Osteocyte (in vitro differentiated cells): ENCODE results near the gene AKT1. TPM values are rescaled to one million over a fixed set of nuclear protein-coding genes. Genes with fewer than 3 reads are reported as not detected.

Source experiments
- DNase-seq: peaks from one replicate; pipeline ENCODE4 v3.0.0; 2021; ENCODE audit warnings: mixed read lengths; ENCODE audit not compliant: unreplicated experiment; ENCODE audit errors: extremely low spot score
- H3K27ac Mint-ChIP-seq: one replicate; pipeline ENCODE4 v1.8.0; 2021; ENCODE audit warnings: mild to moderate bottlenecking, mixed read lengths; ENCODE audit not compliant: unreplicated experiment
- H3K27me3 Mint-ChIP-seq: one replicate; pipeline ENCODE4 v1.8.0; 2021; ENCODE audit warnings: mixed read lengths; ENCODE audit not compliant: unreplicated experiment
- H3K36me3 Mint-ChIP-seq: one replicate; pipeline ENCODE4 v1.8.0; 2021; ENCODE audit warnings: mixed read lengths; ENCODE audit not compliant: unreplicated experiment
- H3K4me1 Mint-ChIP-seq: one replicate; pipeline ENCODE4 v1.8.0; 2021; ENCODE audit warnings: mixed read lengths; ENCODE audit not compliant: unreplicated experiment
- H3K4me3 Mint-ChIP-seq: one replicate; pipeline ENCODE4 v1.8.0; 2021; ENCODE audit warnings: mild to moderate bottlenecking, moderate library complexity, mixed read lengths; ENCODE audit not compliant: unreplicated experiment
- H3K9me3 Mint-ChIP-seq: one replicate; pipeline ENCODE4 v1.8.0; 2021; ENCODE audit warnings: mixed read lengths; ENCODE audit not compliant: unreplicated experiment
- CTCF ChIP-seq: fragments of 200-600 bp; sonication (generic); IDR thresholded peaks from 2 replicates; pipeline ENCODE4 v1.5.0; 2021; ENCODE audit warnings: antibody characterized with exemption, mild to moderate bottlenecking, moderate library complexity
- total RNA-seq: library from RNA; stranded (reverse); gene quantifications from 2 replicates; pipeline ENCODE4 v1.2.1, GENCODE V29; 2021

Gene AKT1
- total RNA-seq, 1 donor from 2014 or later: 157 TPM

GRCh38 chr14:104786726-104787675 lies 8.5 kb downstream of the AKT1 start:
- peaks cover 2% of the 10 kb centered on the region for H3K36me3 Mint-ChIP-seq
- peaks cover 18% of the 10 kb centered on the region for H3K4me1 Mint-ChIP-seq
- H3K27me3 Mint-ChIP-seq: no peaks in the 10 kb centered on the region
- H3K4me3 Mint-ChIP-seq: no peak overlapping the region
- DNase-seq: no peak
- H3K9me3 Mint-ChIP-seq: no peaks in the 10 kb centered on the region
- TF ChIP-seq CTCF: no peak
- H3K27ac Mint-ChIP-seq: no peak overlapping the region

DNA sequence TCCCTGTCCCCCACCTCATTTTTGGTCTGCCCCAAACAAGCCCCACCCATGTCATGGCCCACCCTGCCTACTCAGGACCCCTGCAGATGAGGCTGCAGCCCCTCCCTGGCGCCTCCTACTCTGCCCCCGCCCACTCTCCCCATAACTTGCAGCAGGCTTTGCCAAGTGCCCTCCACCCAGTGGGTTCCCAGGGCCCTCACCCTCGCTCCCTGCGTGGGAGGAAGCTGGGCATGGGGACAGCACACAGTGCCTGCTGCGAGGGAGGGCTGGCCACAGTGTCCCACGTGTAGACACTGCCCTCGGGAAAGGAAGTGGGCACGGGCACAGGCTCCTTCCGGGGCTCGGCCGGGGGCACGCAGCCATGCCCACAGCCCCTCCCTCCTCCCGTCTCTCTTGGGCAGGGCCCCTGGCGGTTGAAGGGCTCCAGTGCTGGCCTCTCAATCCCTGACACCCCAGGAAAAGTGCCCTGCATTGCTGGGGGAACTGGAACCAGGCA lies 9.4 kb downstream of the AKT1 start:
- TF ChIP-seq CTCF: no peak
- no peak for DNase-seq
- no peaks in the 10 kb centered on the region for H3K9me3 Mint-ChIP-seq
- H3K27ac Mint-ChIP-seq: no peak overlapping the region
- H3K36me3 Mint-ChIP-seq: no peaks in the 10 kb centered on the region
- peaks cover 13% of the 10 kb centered on the region for H3K4me1 Mint-ChIP-seq
- no peaks in the 10 kb centered on the region for H3K27me3 Mint-ChIP-seq
- no peak overlapping the region for H3K4me3 Mint-ChIP-seq

- H3K9me3 Mint-ChIP-seq: no peaks in the 10 kb centered on the region
- peaks cover 13% of the 10 kb centered on the region for H3K4me1 Mint-ChIP-seq
- DNase-seq: no peak
- H3K27me3 Mint-ChIP-seq: no peaks in the 10 kb centered on the region
- H3K36me3 Mint-ChIP-seq: no peaks in the 10 kb centered on the region
- TF ChIP-seq CTCF: no peak
- no peak overlapping the region for H3K27ac Mint-ChIP-seq
- H3K4me3 Mint-ChIP-seq: no peak overlapping the region
Observed at GRCh38 chr14:104785708-104786080, 9.9 kb downstream of the AKT1 start.

GRCh38 chr14:104784846-104785707 lies 10.5 kb downstream of the AKT1 start:
- Mint-ChIP-seq H3K4me3 (no peak overlapping the region), H3K36me3 (no peaks in the 10 kb centered on the region), H3K27ac (no peak overlapping the region), H3K4me1 (peaks cover 13% of the 10 kb centered on the region), H3K9me3 (no peaks in the 10 kb centered on the region), H3K27me3 (no peaks in the 10 kb centered on the region)
- TF ChIP-seq CTCF: no peak
- DNase-seq: no peak

- peaks cover 13% of the 10 kb centered on the region for H3K4me1 Mint-ChIP-seq
- no peaks in the 10 kb centered on the region for H3K36me3 Mint-ChIP-seq
- DNase-seq: no peak
- H3K4me3 Mint-ChIP-seq: no peak overlapping the region
- H3K27ac Mint-ChIP-seq: no peak overlapping the region
- TF ChIP-seq CTCF: no peak
- H3K27me3 Mint-ChIP-seq: no peaks in the 10 kb centered on the region
- H3K9me3 Mint-ChIP-seq: no peaks in the 10 kb centered on the region
Observed at GRCh38 chr14:104784218-104784568, 11.4 kb downstream of the AKT1 start.
